Measurements from ENCODE around the gene DGCR6L. TPM values are rescaled to one million over a fixed set of nuclear protein-coding genes. Genes with fewer than 3 reads are reported as not detected.
"Not testable (repeated sequence)": the region's sequence is repeated elsewhere in the genome, so short reads cannot be mapped to it uniquely, and the experiment has no call there.

Gene DGCR6L
- total RNA-seq, 1 experiment from 2014 or later = 37.4 TPM

DNA sequence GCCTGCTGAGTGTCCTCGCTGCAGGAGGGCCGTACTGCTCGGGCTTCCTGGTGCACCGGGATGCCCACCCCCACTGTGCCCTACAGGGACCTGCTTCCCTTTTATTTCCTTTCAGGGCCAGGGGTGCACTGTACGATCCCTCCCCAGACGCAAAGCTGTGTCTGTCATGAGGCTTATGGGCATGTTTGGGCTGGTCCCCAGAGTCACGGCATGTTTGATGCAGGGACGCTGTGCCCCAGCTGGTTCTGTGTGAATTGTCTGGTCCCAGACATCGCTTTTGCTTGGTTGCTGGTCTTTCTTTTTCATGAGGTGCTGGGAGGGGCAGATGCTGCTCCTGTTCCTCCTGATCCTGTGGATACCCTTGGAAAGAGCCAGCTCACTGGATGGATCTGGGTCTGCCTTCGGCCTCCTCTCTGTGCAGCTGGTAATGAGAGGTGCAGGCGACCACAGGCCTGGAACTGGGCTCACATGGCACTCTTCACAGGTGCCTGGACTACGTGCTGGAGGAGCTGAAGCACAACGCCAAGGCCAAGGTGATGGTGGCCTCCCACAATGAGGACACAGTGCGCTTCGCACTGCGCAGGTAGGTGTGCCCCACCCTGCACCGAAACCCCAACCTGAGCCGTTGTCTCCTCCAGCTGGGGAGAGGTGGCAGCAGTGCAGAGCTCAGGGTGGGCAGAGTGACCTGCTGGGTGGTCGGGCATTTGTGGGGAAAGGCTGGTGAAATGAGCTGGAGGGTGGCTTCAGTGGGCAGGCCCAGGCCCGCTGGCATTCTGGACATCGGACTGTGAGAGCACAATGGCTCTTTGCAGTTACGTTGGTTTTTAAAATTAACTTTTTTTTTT, 10.8 kb downstream of the DGCR6L start:
- POLR2A ChIA-PET; H3K36me3 ChIP-seq (ENCODE audit: control insufficient read depth, insufficient read depth, low read length); H3K9me3 ChIP-seq; H3K36me3 Mint-ChIP-seq (ENCODE audit: insufficient read depth, unreplicated experiment); H3K27me3 Mint-ChIP-seq (ENCODE audit: insufficient read depth, unreplicated experiment); H3K27me3 ChIP-seq (replicated peaks; ENCODE audit: control insufficient read depth, insufficient read depth, low read length); H3K4me1 Mint-ChIP-seq (ENCODE audit: low read depth, unreplicated experiment); H3K4me3 ChIP-seq (ENCODE audit: low read depth, low read length); H3K4me1 ChIP-seq; intact Hi-C loops (cut with micrococcal nuclease; ENCODE audit: unreplicated experiment); H3K4me3 Mint-ChIP-seq (ENCODE audit: unreplicated experiment); BruUV-seq (replicated peaks); H3K27ac Mint-ChIP-seq (ENCODE audit: unreplicated experiment); H3K9me3 Mint-ChIP-seq (ENCODE audit: unreplicated experiment); CTCF ChIA-PET; DNase-seq: not testable (repeated sequence)

DNA sequence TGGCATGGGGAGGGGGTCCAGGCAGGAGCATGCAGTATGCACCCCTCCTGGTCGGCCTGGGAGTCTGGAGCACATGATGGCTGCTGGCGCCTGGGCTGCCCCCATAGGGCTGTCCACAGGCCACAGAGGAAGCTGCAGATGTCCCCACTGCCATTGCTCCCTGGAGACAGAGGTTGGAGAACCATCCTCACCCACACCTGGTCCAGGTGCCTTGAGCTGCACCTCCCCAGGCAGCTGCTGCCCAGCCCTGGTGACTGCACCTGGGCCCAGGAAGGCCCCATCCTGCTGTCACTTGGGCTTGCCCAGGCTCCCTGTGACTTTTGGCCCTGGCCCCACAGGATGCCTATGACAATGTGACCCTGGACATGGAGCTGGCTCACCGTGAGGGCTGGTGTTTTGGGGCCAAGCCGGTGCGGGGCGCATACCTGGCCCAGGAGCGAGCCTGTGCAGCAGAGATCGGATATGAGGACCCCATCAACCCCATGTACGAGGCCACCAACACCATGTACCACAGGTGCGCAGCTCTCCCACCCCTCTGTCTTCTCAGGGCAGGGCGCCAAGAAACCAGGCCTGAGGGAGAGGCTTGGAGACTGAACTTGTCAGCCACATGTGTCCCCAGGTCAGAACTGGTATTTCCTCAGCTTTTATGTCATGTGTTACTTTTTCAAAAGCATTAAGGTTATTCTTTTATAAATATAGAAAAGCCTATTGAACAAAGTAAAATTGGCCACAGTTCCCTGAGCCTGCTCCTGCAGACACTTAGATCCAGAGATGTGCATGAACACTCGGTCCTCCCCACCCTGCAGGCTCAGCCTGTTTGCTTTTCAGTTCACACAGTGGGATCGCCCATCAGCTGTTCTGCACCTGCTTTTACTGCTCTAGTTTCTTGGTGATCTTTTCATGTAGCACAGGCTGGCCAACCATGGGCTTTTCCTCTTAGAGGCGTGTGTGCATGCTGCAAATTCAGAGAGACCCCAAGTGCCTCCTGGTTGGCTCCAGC, 12.1 kb downstream of the DGCR6L start:
- H3K27me3 Mint-ChIP-seq (ENCODE audit: insufficient read depth, unreplicated experiment); H3K36me3 ChIP-seq (ENCODE audit: control insufficient read depth, insufficient read depth, low read length); H3K27me3 ChIP-seq (replicated peaks; ENCODE audit: control insufficient read depth, insufficient read depth, low read length); H3K4me3 ChIP-seq (ENCODE audit: low read depth, low read length); H3K27ac Mint-ChIP-seq (ENCODE audit: unreplicated experiment); H3K4me1 ChIP-seq; H3K4me1 Mint-ChIP-seq (ENCODE audit: low read depth, unreplicated experiment); BruUV-seq (replicated peaks); CTCF ChIA-PET; H3K9me3 Mint-ChIP-seq (ENCODE audit: unreplicated experiment); H3K36me3 Mint-ChIP-seq (ENCODE audit: insufficient read depth, unreplicated experiment); H3K4me3 Mint-ChIP-seq (ENCODE audit: unreplicated experiment); H3K9me3 ChIP-seq; intact Hi-C loops (cut with micrococcal nuclease; ENCODE audit: unreplicated experiment); POLR2A ChIA-PET: not testable (repeated sequence)
- DNase-seq = peak in 1 of 2 experiments; percentile 14

DNA sequence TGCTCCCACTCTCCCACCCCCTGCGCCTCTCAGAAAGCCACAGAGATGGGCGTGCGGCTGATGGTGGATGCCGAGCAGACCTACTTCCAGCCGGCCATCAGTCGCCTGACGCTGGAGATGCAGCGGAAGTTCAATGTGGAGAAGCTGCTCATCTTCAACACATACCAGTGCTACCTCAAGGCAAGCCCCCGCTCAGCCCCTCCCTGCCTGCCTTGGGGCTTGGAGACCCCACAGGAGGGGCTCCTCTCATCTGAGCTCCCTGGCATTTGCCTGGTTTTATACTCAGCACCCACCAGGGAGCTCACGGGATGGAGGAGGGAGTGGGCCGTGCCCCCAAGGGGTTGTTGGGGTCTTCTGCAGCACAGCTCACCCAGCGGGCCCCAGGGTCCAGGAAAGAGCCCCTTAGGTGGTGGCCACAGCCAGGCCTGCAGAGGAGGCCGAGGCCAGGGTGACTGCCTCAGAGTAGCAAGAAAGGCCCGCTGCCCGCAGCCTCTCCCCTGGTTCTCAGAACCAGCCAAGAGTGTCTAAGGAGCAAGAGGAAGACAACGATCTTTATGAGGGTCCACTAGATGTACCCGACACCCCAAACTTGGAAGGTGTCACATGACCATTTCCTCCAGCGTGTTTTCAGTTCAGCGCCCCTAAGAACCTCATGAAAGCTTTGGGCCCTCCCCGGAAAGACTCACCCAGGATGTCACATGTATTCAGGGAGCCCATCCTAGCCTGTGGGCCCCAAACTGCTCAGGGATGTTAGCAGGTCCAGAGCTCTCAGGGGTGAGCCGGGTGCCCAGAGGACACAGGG, 13.0 kb downstream of the DGCR6L start:
- H3K4me1 ChIP-seq; H3K4me1 Mint-ChIP-seq (ENCODE audit: low read depth, unreplicated experiment); H3K36me3 Mint-ChIP-seq (ENCODE audit: insufficient read depth, unreplicated experiment); H3K9me3 Mint-ChIP-seq (ENCODE audit: unreplicated experiment); intact Hi-C loops (cut with micrococcal nuclease; ENCODE audit: unreplicated experiment); CTCF ChIA-PET; H3K9me3 ChIP-seq; H3K27ac Mint-ChIP-seq (ENCODE audit: unreplicated experiment); H3K27me3 Mint-ChIP-seq (ENCODE audit: insufficient read depth, unreplicated experiment); H3K4me3 ChIP-seq (ENCODE audit: low read depth, low read length); H3K36me3 ChIP-seq (ENCODE audit: control insufficient read depth, insufficient read depth, low read length); H3K27me3 ChIP-seq (replicated peaks; ENCODE audit: control insufficient read depth, insufficient read depth, low read length); H3K4me3 Mint-ChIP-seq (ENCODE audit: unreplicated experiment); BruUV-seq (replicated peaks); POLR2A ChIA-PET: not testable (repeated sequence)
- peak in 1 of 2 experiments; percentile 22 for DNase-seq

DNA sequence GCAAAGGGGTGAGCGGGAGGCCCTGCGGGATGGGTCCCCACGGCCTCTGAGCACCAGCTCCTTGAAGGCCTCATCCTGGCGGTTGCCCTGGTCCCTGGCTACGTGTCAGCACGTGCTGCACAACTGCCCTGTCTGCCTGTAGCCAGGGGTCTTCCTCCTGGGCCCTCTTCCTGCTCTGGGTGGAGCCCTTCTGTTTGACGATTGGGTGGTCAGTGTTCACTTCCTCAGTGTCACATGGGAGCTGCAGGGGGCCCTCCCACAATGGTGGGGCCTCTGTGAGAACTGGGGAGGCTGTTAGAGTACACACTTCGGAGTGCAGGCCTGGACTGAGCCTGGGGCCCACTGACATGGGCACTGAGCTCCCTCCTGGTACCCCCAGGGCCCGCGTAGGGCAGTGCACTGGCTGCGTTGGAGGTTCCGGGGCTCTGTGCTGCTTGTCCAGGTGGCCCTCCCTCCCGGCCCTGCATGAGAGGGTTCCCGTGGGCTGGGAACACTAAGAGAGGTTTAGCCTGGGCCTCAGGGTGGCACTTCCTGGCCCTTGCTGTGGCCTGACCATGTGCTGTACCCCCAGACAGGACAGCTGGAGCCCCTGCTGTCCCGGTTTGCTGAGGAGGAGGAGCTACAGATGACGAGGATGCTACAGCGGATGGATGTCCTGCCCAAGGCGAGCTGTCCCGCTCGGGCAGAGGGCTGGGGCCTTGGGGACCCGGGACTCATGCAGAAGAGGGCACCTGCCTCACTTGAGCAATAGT, 13.8 kb downstream of the DGCR6L start:
- CTCF ChIA-PET = no interaction called here
- Mint-ChIP-seq H3K27ac (ENCODE audit: unreplicated experiment) (no peak overlapping the region), H3K4me1 (ENCODE audit: low read depth, unreplicated experiment) (no peaks in the 10 kb centered on the region), H3K27me3 (ENCODE audit: insufficient read depth, unreplicated experiment) (peaks cover 5% of the 10 kb centered on the region), H3K9me3 (ENCODE audit: unreplicated experiment) (no peaks in the 10 kb centered on the region), H3K36me3 (ENCODE audit: insufficient read depth, unreplicated experiment) (no peaks in the 10 kb centered on the region), H3K4me3 (ENCODE audit: unreplicated experiment) (no peak overlapping the region)
- no peak for DNase-seq
- Histone ChIP-seq H3K27me3 (replicated peaks; ENCODE audit: control insufficient read depth, insufficient read depth, low read length) (no peaks in the 10 kb centered on the region), H3K36me3 (ENCODE audit: control insufficient read depth, insufficient read depth, low read length) (no peaks in the 10 kb centered on the region), H3K4me3 (ENCODE audit: low read depth, low read length) (no peak overlapping the region), H3K4me1 (no peaks in the 10 kb centered on the region), H3K9me3 (no peaks in the 10 kb centered on the region)
- POLR2A ChIA-PET = no interaction called here
- intact Hi-C loops (cut with micrococcal nuclease; ENCODE audit: unreplicated experiment) = no loop called here
- no TSS peak for BruUV-seq (replicated peaks)
- TF ChIP-seq, protein P1, sequence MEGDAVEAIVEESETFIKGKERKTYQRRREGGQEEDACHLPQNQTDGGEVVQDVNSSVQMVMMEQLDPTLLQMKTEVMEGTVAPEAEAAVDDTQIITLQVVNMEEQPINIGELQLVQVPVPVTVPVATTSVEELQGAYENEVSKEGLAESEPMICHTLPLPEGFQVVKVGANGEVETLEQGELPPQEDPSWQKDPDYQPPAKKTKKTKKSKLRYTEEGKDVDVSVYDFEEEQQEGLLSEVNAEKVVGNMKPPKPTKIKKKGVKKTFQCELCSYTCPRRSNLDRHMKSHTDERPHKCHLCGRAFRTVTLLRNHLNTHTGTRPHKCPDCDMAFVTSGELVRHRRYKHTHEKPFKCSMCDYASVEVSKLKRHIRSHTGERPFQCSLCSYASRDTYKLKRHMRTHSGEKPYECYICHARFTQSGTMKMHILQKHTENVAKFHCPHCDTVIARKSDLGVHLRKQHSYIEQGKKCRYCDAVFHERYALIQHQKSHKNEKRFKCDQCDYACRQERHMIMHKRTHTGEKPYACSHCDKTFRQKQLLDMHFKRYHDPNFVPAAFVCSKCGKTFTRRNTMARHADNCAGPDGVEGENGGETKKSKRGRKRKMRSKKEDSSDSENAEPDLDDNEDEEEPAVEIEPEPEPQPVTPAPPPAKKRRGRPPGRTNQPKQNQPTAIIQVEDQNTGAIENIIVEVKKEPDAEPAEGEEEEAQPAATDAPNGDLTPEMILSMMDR (IDR thresholded peaks at IDR 0.05; ENCODE audit: insufficient read depth in 1 of 2, low read depth in 1 of 2, low read length in 1 of 2, severe bottlenecking in 1 of 2, unreplicated experiment in 1 of 2) = no peak

DNA sequence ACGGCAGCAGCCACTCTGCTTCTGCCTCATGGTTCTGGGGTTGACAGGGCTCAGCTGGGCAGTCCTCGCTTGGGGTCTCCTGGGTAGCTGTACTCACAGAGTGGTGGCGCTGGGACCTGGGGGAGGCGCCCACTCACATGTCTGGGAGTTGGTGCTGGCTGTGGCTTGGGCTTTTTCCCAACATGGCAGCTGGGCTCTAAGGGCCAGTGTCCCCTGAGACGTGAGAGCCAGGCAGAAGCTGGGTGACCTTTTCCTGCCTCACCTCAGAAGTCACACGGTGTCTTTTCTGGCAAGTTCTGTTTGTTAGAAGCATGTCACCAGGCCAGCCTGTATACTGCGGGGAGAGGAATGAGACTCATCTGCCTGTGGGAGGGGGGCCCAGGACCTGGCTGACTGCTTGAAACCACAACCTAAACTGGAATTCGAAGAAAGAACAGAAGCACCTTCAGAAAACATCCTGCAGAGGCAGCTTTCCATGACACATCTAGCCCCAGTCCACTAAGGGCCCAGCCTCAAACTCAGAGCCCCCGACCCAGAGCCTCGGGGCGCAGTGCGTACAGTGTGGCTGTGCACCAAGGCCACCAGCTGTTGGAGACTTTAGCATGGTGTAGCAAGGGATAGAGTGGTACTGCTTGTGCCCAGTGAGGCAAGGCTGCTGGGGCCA, 14.5 kb downstream of the DGCR6L start:
- H3K27me3 Mint-ChIP-seq (ENCODE audit: insufficient read depth, unreplicated experiment) = peaks cover 11% of the 10 kb centered on the region
- H3K4me1 ChIP-seq; BruUV-seq (replicated peaks); CTCF ChIA-PET; intact Hi-C loops (cut with micrococcal nuclease; ENCODE audit: unreplicated experiment); H3K36me3 ChIP-seq (ENCODE audit: control insufficient read depth, insufficient read depth, low read length); POLR2A ChIA-PET; H3K4me3 Mint-ChIP-seq (ENCODE audit: unreplicated experiment); H3K4me3 ChIP-seq (ENCODE audit: low read depth, low read length); H3K4me1 Mint-ChIP-seq (ENCODE audit: low read depth, unreplicated experiment); H3K36me3 Mint-ChIP-seq (ENCODE audit: insufficient read depth, unreplicated experiment); H3K27ac Mint-ChIP-seq (ENCODE audit: unreplicated experiment); H3K9me3 ChIP-seq; DNase-seq; H3K9me3 Mint-ChIP-seq (ENCODE audit: unreplicated experiment); H3K27me3 ChIP-seq (replicated peaks; ENCODE audit: control insufficient read depth, insufficient read depth, low read length): not testable (repeated sequence)
